Naive thymus-derived CD4-positive, alpha-beta T cell (primary cell): Measurements from ENCODE around the gene POU6F1. TPM values are rescaled to one million over a fixed set of nuclear protein-coding genes. Genes with fewer than 3 reads are reported as not detected.

Experiments
- ATAC-seq: fragments of 150-1000 bp; cut with Tn5 transposase; 2 replicates; pipeline ENCODE4 v1.10.0; 2021; ENCODE audit warnings: mild to moderate bottlenecking, moderate library complexity
- CTCF ChIA-PET: fragments of 350-600 bp; sonication (Branson Sonifier 250); formaldehyde crosslinking; loops from one replicate; lab custom pipeline; 2021; ENCODE audit warnings: antibody characterized with exemption; lab: Charles Lee
- POLR2A ChIA-PET: fragments of 350-600 bp; sonication (Branson Sonifier 250); formaldehyde crosslinking; loops from one replicate; lab custom pipeline; 2021; ENCODE audit warnings: antibody characterized with exemption, inconsistent platforms; lab: Charles Lee
- DNase-seq, 9 donors: peaks; one replicate each; pipeline versions ENCODE4 v3.0.0 to v3.0.0-alpha.2; 2020 to 2022; ENCODE audit warnings: mixed read lengths in 1 of 9
- H3K27ac ChIP-seq: one replicate; pipeline ENCODE4 v1.7.0; 2013; ENCODE audit warnings: mild to moderate bottlenecking, low read depth, low read length, moderate library complexity
- H3K27me3 ChIP-seq, 2 donors: one replicate each; pipeline ENCODE4 v1.7.0; 2013; ENCODE audit warnings: low read length in 2 of 2, mild to moderate bottlenecking in 2 of 2, moderate library complexity in 2 of 2; ENCODE audit not compliant: control insufficient read depth in 2 of 2, insufficient read depth in 2 of 2
- H3K36me3 ChIP-seq, 3 experiments: 1 replicate in 2 of 3; 2 replicates in 1 of 3; pipeline ENCODE4 v1.7.0; 2013; ENCODE audit warnings: low read length in 3 of 3, mild to moderate bottlenecking in 3 of 3, moderate library complexity in 1 of 3; ENCODE audit not compliant: insufficient read depth in 3 of 3, control insufficient read depth in 2 of 3
- H3K4me1 ChIP-seq, 2 donors: one replicate each; pipeline ENCODE4 v1.7.0; 2013; ENCODE audit warnings: low read length in 2 of 2, mild to moderate bottlenecking in 2 of 2, moderate library complexity in 1 of 2; ENCODE audit not compliant: control insufficient read depth in 2 of 2, insufficient read depth in 2 of 2
- H3K4me3 ChIP-seq: 2 replicates; pipeline ENCODE4 v1.7.0; 2013; ENCODE audit warnings: mild to moderate bottlenecking, low read length
- H3K9me3 ChIP-seq, 3 experiments: 1 replicate in 2 of 3; 2 replicates in 1 of 3; pipeline ENCODE4 v1.7.0; 2013; ENCODE audit warnings: low read length in 3 of 3; ENCODE audit not compliant: control insufficient read depth in 2 of 3
- H3K27ac Mint-ChIP-seq, 9 donors: one replicate each; pipeline ENCODE4 v1.8.0; 2020 to 2022; ENCODE audit warnings: mixed read lengths in 9 of 9, mild to moderate bottlenecking in 8 of 9, moderate library complexity in 5 of 9, inconsistent platforms in 2 of 9
- H3K27me3 Mint-ChIP-seq, 5 donors: one replicate each; pipeline ENCODE4 v1.8.0; 2021 to 2022; ENCODE audit warnings: mixed read lengths in 5 of 5, mild to moderate bottlenecking in 1 of 5
- H3K36me3 Mint-ChIP-seq, 5 donors: one replicate each; pipeline ENCODE4 v1.8.0; 2020 to 2022; ENCODE audit warnings: mixed read lengths in 5 of 5, mild to moderate bottlenecking in 3 of 5, inconsistent platforms in 1 of 5
- H3K4me1 Mint-ChIP-seq, 7 donors: one replicate each; pipeline ENCODE4 v1.8.0; 2020 to 2022; ENCODE audit warnings: mixed read lengths in 7 of 7, mild to moderate bottlenecking in 3 of 7, inconsistent platforms in 1 of 7
- H3K4me3 Mint-ChIP-seq, 10 donors: one replicate each; pipeline ENCODE4 v1.8.0; 2020 to 2022; ENCODE audit warnings: mild to moderate bottlenecking in 10 of 10, mixed read lengths in 10 of 10, moderate library complexity in 6 of 10, inconsistent platforms in 2 of 10
- H3K9me3 Mint-ChIP-seq, 11 donors: one replicate each; pipeline ENCODE4 v1.8.0; 2020 to 2022; ENCODE audit warnings: mixed read lengths in 11 of 11, mild to moderate bottlenecking in 4 of 11, inconsistent platforms in 1 of 11, moderate library complexity in 1 of 11
- intact Hi-C, 2 donors: fragments of 100-400 bp; cut with micrococcal nuclease; formaldehyde crosslinking; loops; one replicate each; pipeline ENCODE4 v1.15.1; 2023
- polyA plus RNA-seq, 2 donors: library from polyadenylated mRNA; unstranded; fragments of 300-500 nt; fragmentation: Illumina TruSeq; gene quantifications; one replicate each; pipeline ENCODE4 v1.2.3, GENCODE V29; 2021
- total RNA-seq, 6 experiments: library from RNA in 5 of 6; stranded (reverse) in 5 of 6; gene quantifications; 1 replicate in 5 of 6; 2 replicates in 1 of 6; pipeline ENCODE4 v1.2.3 and lab custom pipeline; 2021 to 2026

The POU6F1 gene
- total and polyA plus RNA-seq, 7 experiments from 2014 or later = 1.8 to 85.5 (median 27.6) TPM

GRCh38 chr12:51245476-51246253 is 27.8 kb upstream of the POU6F1 start:
- Histone ChIP-seq H3K4me3 (no peak overlapping the region), H3K27ac (peak overlapping the region; percentile 66), H3K36me3 (peaks cover 8 to 29% (median 19%) of the 10 kb centered on the region in 3 experiments), H3K9me3 (no peaks in the 10 kb centered on the region), H3K27me3 (no peaks in the 10 kb centered on the region), H3K4me1 (peaks cover 35 to 51% of the 10 kb centered on the region in 2 donors)
- POLR2A ChIA-PET = interaction anchor here (0.6 to 3.2 kb wide), 2 partner anchors 23 to 27 kb away, joined by 3 to 17 read pairs; partner anchors contain the start of gene POU6F1
- ATAC-seq (no peak), DNase-seq (peak in 1 of 9 donors; percentile 31)
- peaks cover 7 to 31% (median 21%) of the 10 kb centered on the region in 5 donors for H3K36me3 Mint-ChIP-seq
- intact Hi-C loops = no loop called here
- peak overlapping the region; percentile 22 to 72 (median 57) for H3K4me3 Mint-ChIP-seq
- peak overlapping the region; percentile 83 to 95 (median 92) for H3K27ac Mint-ChIP-seq
- CTCF ChIA-PET = interaction anchor here (1.6 kb wide), 1 partner anchor 95 kb away, joined by 5 read pairs; no protein-coding TSS in a partner anchor
- H3K27me3 Mint-ChIP-seq = no peaks in the 10 kb centered on the region
- peaks cover 48 to 87% (median 70%) of the 10 kb centered on the region in 7 donors for H3K4me1 Mint-ChIP-seq
- H3K9me3 Mint-ChIP-seq = peaks cover 0 to 3% (median 0%) of the 10 kb centered on the region in 11 donors

- Histone ChIP-seq H3K9me3 (no peaks in the 10 kb centered on the region), H3K4me1 (peaks cover 46 to 60% of the 10 kb centered on the region in 2 donors), H3K36me3 (peaks cover 14 to 38% (median 25%) of the 10 kb centered on the region in 3 experiments), H3K27me3 (no peaks in the 10 kb centered on the region), H3K27ac (peak overlapping the region; percentile 43), H3K4me3 (no peak overlapping the region)
- Mint-ChIP-seq H3K4me1 (peaks cover 57 to 89% (median 77%) of the 10 kb centered on the region in 7 donors), H3K4me3 (peak overlapping the region in 2 of 10 donors; percentile 22 to 23), H3K27me3 (no peaks in the 10 kb centered on the region), H3K36me3 (peaks cover 11 to 36% (median 27%) of the 10 kb centered on the region in 5 donors), H3K27ac (peak overlapping the region; percentile 17 to 92 (median 48)), H3K9me3 (peaks cover 0 to 4% (median 0%) of the 10 kb centered on the region in 11 donors)
- DNase-seq (no peak), ATAC-seq (no peak)
- CTCF ChIA-PET = interaction anchor here (0.6 to 1.6 kb wide), 3 partner anchors 96 to 728 kb away, joined by 3 to 5 read pairs (median 4); no protein-coding TSS in a partner anchor
- intact Hi-C loops = no loop called here
- POLR2A ChIA-PET = interaction anchor here (0.6 to 1.5 kb wide), 4 partner anchors 26 to 218 kb away, joined by 3 to 8 read pairs (median 4); partner anchors contain the start of genes POU6F1 and SLC11A2
Observed at GRCh38 chr12:51244269-51244668, 26.4 kb upstream of the POU6F1 start.

- DNase-seq = no peak
- H3K27ac ChIP-seq = peak overlapping the region; percentile 25
Observed at GRCh38 chr12:51242876-51243275, 25.0 kb upstream of the POU6F1 start.

DNA sequence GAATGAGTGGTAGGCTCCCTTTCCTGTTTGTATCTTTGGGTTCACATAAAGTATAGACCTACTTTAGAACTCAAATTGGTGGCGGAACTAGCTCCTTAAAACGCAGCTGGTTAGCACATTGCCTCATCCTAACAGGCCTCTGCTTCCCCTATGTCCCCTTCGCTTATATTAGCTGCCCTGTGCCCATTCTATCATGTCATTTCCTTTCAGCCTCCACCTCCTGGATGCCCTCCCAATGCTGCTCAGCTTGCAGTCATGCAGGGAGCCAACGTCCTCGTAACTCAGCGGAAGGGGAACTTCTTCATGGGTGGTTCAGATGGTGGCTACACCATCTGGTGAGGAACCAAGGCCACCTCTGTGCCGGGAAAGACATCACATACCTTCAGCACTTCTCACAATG is 24.3 kb upstream of the POU6F1 start:
- Histone ChIP-seq H3K4me1 (peaks cover 36 to 45% of the 10 kb centered on the region in 2 donors), H3K36me3 (peaks cover 14 to 44% (median 25%) of the 10 kb centered on the region in 3 experiments), H3K4me3 (no peak overlapping the region), H3K9me3 (no peaks in the 10 kb centered on the region), H3K27me3 (no peaks in the 10 kb centered on the region), H3K27ac (peak overlapping the region; percentile 25)
- CTCF ChIA-PET = interaction anchor here (1.0 to 2.8 kb wide), 3 partner anchors 21 to 99 kb away, joined by 3 to 14 read pairs (median 4); no protein-coding TSS in a partner anchor
- intact Hi-C loops = no loop called here
- peaks cover 11 to 38% (median 34%) of the 10 kb centered on the region in 5 donors for H3K36me3 Mint-ChIP-seq
- peaks cover 0 to 3% (median 0%) of the 10 kb centered on the region in 5 donors for H3K27me3 Mint-ChIP-seq
- POLR2A ChIA-PET = interaction anchor here (0.9 to 7.4 kb wide), 7 partner anchors 9 to 99 kb away, joined by 3 to 128 read pairs (median 5); partner anchors contain the start of gene POU6F1
- DNase-seq = no peak
- H3K9me3 Mint-ChIP-seq = peaks cover 0 to 4% (median 0%) of the 10 kb centered on the region in 11 donors
- ATAC-seq = no peak
- H3K4me1 Mint-ChIP-seq = peaks cover 52 to 77% (median 68%) of the 10 kb centered on the region in 7 donors
- peak overlapping the region; percentile 23 to 99 (median 65) for H3K27ac Mint-ChIP-seq
- peak overlapping the region; percentile 26 to 97 (median 51) for H3K4me3 Mint-ChIP-seq

More at GRCh38 chr12:51242876-51243275, 25.0 kb upstream of the POU6F1 start:
- ChIA-PET POLR2A (interaction anchor here (0.6 to 3.4 kb wide), 9 partner anchors 10 to 211 kb away, joined by 3 to 9 read pairs (median 3); partner anchors contain the start of gene POU6F1), CTCF (interaction anchor here (1.2 kb wide), 1 partner anchor 98 kb away, joined by 4 read pairs; no protein-coding TSS in a partner anchor)
- intact Hi-C loops = no loop called here
- H3K36me3 ChIP-seq = peaks cover 14 to 44% (median 25%) of the 10 kb centered on the region in 3 experiments
- H3K4me1 Mint-ChIP-seq = peaks cover 56 to 83% (median 73%) of the 10 kb centered on the region in 7 donors
- peaks cover 11 to 38% (median 34%) of the 10 kb centered on the region in 5 donors for H3K36me3 Mint-ChIP-seq
- H3K4me1 ChIP-seq = peaks cover 43 to 52% of the 10 kb centered on the region in 2 donors
- no peak overlapping the region for H3K4me3 ChIP-seq
- H3K27me3 Mint-ChIP-seq = peaks cover 0 to 3% (median 0%) of the 10 kb centered on the region in 5 donors
- H3K4me3 Mint-ChIP-seq = peak overlapping the region; percentile 2 to 97 (median 34)
- no peak for ATAC-seq
- peaks cover 0 to 4% (median 0%) of the 10 kb centered on the region in 11 donors for H3K9me3 Mint-ChIP-seq
- no peaks in the 10 kb centered on the region for H3K9me3 ChIP-seq
- H3K27me3 ChIP-seq = no peaks in the 10 kb centered on the region
- peak overlapping the region; percentile 23 to 99 (median 54) for H3K27ac Mint-ChIP-seq

DNA sequence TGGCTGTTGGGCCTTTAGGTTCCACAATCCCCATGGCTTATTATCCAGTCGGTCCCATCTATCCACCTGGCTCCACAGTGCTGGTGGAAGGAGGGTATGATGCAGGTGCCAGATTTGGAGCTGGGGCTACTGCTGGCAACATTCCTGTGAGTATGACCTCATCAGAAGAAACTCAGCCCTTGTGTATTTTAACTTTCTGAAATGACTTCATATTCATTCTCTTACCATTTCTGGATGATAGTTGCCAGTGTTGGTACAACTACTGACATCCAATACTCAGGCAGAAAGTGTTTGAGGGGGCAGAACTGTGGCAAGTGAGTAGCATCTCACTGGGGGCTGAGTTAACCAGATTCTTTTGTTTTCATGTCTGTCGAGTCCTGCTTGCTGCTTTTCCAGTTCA is 23.1 kb upstream of the POU6F1 start:
- CTCF ChIA-PET = interaction anchor here (0.6 to 2.8 kb wide), 5 partner anchors 8 to 1970 kb away, joined by 3 to 14 read pairs (median 5); partner anchors contain the start of gene POU6F1

More for the DNA sequence above, 23.1 kb upstream of the POU6F1 start:
- Mint-ChIP-seq H3K9me3 (peaks cover 0 to 3% (median 0%) of the 10 kb centered on the region in 11 donors), H3K4me1 (peaks cover 41 to 70% (median 56%) of the 10 kb centered on the region in 7 donors), H3K27me3 (peaks cover 0 to 3% (median 0%) of the 10 kb centered on the region in 5 donors), H3K4me3 (peak overlapping the region; percentile 49 to 98 (median 97)), H3K36me3 (peaks cover 11 to 35% (median 34%) of the 10 kb centered on the region in 5 donors), H3K27ac (peak overlapping the region in 8 of 9 donors; percentile 62 to 100 (median 98))
- Histone ChIP-seq H3K27ac (peak overlapping the region; percentile 100), H3K9me3 (no peaks in the 10 kb centered on the region), H3K4me1 (peaks cover 24 to 33% of the 10 kb centered on the region in 2 donors), H3K27me3 (no peaks in the 10 kb centered on the region), H3K36me3 (peaks cover 14 to 44% (median 25%) of the 10 kb centered on the region in 3 experiments), H3K4me3 (no peak overlapping the region)
- no peak for DNase-seq
- ATAC-seq = no peak
- intact Hi-C loops = no loop called here
- POLR2A ChIA-PET = interaction anchor here (0.5 to 7.4 kb wide), 14 partner anchors 8 to 232 kb away, joined by 3 to 128 read pairs (median 4); partner anchors contain the start of genes BIN2, POU6F1 and SLC11A2
